GM18870 (cell line): ENCODE results near the gene JAZF1.
A peak's percentile ranks its signal among the peaks of the same experiment; 100 is the strongest.

Experiments
- ATAC-seq: cut with Tn5 transposase; IDR thresholded peaks from one replicate; pipeline ENCODE4 v1.9.1; 2021; ENCODE audit warnings: moderate library complexity; ENCODE audit not compliant: unreplicated experiment

JAZF1 gene

GRCh38 chr7:27921081-27921836 is 259.3 kb downstream of the JAZF1 start:
- no peak for ATAC-seq

DNA sequence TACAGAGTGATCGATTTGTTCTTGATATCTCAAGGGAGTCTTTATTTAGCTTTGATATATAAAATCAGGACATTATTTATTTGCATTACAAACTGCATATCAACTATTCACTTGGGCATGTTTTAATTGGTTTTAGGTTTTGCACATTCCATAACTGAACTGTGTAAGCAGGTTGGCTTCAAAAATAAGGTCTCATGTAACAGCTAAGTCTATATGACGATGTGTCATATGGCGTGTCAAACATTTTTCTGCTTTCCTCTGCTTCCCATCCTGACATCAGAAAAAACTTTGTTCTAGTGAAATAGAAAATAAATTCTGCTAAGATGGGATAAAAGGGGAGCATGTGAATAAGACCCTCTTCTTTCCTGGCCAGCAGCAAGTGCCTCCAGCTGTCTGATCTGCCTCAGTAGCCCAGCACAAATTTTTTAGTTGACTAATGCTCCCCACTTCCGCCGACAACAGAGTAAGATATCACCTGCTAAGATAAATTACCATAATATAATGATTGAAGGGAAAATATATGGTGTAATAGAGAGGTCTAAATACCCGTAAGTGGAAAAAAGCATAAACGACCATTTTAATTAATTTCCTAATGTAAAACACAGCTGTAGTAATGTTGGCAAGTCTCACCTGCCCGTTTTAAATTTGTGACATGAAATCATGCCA is 260.2 kb downstream of the JAZF1 start:
- ATAC-seq, result no peak

DNA sequence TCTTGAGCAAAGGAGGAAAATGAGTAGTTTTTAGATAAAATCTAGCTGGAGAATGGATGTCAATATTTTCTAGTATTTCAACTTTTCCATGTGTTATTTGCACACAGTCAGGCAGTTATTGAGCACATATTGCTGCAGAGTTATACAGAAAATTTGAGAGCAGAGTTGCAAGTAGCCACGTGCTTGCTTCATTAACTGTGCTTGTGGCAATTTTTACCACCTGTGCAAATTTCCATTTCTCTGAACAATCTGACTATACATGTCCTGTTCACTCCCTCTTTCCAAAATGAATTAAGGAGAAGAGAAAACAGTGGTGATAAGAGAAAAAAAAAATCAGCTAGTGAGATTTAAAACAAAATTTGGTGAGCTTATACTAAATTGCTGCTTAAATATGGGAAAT is 262.1 kb downstream of the JAZF1 start:
- ATAC-seq, result no peak

GRCh38 chr7:27917774-27918314 is 262.8 kb downstream of the JAZF1 start:
- ATAC-seq, result no peak

DNA sequence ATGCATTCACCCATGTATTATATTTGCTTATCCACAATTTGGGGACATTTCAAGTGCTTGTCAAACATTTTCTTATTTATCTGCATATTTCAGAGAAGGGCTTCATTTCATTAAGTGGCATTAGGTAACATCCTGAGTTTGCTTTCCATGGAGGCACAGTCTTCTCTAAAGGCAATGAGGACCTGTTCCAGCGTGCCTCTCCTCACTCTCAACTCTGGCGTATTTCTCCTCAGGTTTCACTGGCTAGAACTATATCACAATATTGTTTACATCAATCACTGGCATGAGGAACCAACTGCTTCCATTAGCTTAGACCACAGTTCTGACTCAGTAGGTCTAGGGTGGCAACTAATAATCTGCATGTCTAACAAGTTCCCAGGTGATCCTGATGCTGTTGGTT is 263.5 kb downstream of the JAZF1 start:
- no peak for ATAC-seq

DNA sequence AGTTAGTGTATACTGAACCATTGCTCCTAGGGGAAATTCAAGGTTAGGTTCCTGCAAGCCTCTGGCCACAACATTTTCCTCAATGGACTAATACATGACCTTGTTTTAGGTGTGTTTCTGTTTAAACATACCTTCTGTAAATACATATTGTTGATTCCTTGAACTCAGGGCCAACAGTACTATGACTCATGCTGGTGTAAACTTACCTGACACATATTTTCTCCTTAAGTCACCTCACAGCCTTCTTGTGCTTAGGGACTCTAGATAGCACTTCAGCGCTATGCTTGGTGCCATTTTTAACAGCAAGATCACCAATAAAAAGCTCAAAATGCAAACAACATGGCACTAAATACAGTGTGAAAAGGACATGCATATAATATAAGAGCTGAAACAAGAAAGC is 264.2 kb downstream of the JAZF1 start:
- ATAC-seq, result no peak

- ATAC-seq, result no peak
These were observed 266.2 kb downstream of the JAZF1 start for GRCh38 chr7:27914409-27914808.

GRCh38 chr7:27912751-27913150 is 267.8 kb downstream of the JAZF1 start:
- ATAC-seq, result no peak

GRCh38 chr7:27911920-27912319 is 268.7 kb downstream of the JAZF1 start:
- no peak for ATAC-seq

- no peak for ATAC-seq
These were observed 270.3 kb downstream of the JAZF1 start for GRCh38 chr7:27910326-27910725.

- ATAC-seq, result no peak
These were observed 271.9 kb downstream of the JAZF1 start for GRCh38 chr7:27908534-27909165.

GRCh38 chr7:27906385-27907091 is 274.1 kb downstream of the JAZF1 start:
- no peak for ATAC-seq

DNA sequence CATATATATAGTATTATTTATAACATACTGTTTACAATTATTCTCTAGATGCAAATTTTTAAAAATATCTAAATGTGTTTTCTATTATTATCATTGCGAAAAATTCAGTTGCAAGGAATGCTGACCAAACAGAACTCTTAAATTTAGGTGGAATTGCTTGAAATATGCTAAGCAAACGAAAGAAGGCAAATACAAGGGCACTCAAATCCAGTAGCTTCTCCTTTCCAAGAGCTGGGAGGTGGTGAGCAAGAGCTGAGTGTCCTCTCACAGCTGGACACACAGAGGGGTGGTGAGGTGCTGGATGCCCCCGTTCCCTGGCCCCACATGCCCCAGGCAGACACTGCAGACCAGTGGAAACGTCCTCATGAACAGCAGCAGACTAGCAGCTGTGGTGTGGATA is 274.6 kb downstream of the JAZF1 start:
- no peak for ATAC-seq

DNA sequence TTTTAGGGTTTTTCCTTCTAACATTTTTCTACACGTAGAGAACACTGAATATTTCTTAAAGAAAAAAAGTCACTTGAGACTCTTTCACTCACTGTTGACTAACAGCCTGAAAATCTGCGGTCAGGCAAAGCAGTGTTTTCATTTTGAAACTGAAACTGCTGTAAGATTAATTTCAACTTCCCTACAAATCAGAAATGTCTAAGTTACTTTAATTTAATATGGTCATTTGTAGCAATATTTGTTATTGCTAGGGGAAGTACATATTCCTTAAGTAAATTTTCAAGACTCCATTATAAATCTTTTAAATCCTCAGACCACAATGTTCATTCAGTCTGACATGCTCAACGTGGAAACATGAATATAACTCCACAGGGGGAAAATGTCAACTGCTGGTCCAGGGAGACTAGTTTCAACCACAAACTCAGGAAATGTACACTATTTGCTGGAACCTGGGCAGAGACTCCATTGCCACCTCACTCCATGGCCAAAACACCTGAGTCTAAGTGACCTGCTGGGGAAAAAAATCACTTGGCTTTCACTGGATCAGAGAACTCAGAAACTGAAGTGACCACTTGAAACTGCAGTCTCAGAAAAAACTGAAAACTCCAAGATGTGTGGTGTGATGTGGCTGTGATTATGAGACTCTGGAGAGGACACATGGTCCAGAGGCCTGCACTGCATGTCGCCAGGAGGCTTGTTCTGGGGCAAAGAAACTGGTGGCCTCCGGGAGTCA is 279.4 kb downstream of the JAZF1 start:
- ATAC-seq, result peak; percentile 78

GRCh38 chr7:27900006-27900405 is 280.6 kb downstream of the JAZF1 start:
- ATAC-seq, result no peak

GRCh38 chr7:27899601-27900000 is 281.0 kb downstream of the JAZF1 start:
- ATAC-seq, result no peak

GRCh38 chr7:27897441-27897847 is 283.2 kb downstream of the JAZF1 start:
- ATAC-seq, result no peak

- ATAC-seq, result no peak
These were observed 283.6 kb downstream of the JAZF1 start for GRCh38 chr7:27897001-27897400.

GRCh38 chr7:27895551-27895950 is 285.0 kb downstream of the JAZF1 start:
- no peak for ATAC-seq

- ATAC-seq, result peak; percentile 99
These were observed 290.3 kb downstream of the JAZF1 start for GRCh38 chr7:27890205-27890849.
